GM23338 (cell line): Measurements from ENCODE around the gene TRNP1.

Experiments
- CREB1 ChIP-seq: fragments of 250-450 bp; sonication (Bioruptor Pico); IDR thresholded peaks from 2 replicates; pipeline ENCODE4 v1.5.0; 2020; ENCODE audit warnings: low read depth, mild to moderate bottlenecking, moderate library complexity
- CTCF ChIP-seq, 2 experiments: fragments of 200-600 bp in 1 of 2; sonication (generic) in 1 of 2; conservative IDR thresholded peaks; 2 replicates each; pipeline versions ENCODE4 v1.5.1 to v1.6.1; 2016 to 2017; ENCODE audit warnings: antibody characterized with exemption in 2 of 2, low read depth in 2 of 2, mild to moderate bottlenecking in 2 of 2, moderate library complexity in 1 of 2
- ETS1 ChIP-seq: IDR thresholded peaks from 2 replicates; pipeline ENCODE4 v1.6.1; 2016; ENCODE audit warnings: antibody characterized with exemption
- EZH2 ChIP-seq: fragments of 200-600 bp; sonication (generic); IDR thresholded peaks from one replicate; pipeline ENCODE4 v1.8.0; 2017; ENCODE audit warnings: antibody characterized with exemption, mild to moderate bottlenecking, low read depth; ENCODE audit not compliant: unreplicated experiment
- EZH2phosphoT487 ChIP-seq: fragments of 200-600 bp; sonication (generic); IDR thresholded peaks from one replicate; pipeline ENCODE4 v1.8.1; 2018; ENCODE audit warnings: antibody characterized with exemption; ENCODE audit not compliant: unreplicated experiment
- JUNB ChIP-seq: IDR thresholded peaks from one replicate; pipeline ENCODE4 v1.6.1; 2016; ENCODE audit warnings: antibody characterized with exemption; ENCODE audit not compliant: unreplicated experiment
- NANOG ChIP-seq: IDR thresholded peaks from 2 replicates; pipeline ENCODE4 v1.6.1; 2016; ENCODE audit warnings: antibody characterized with exemption, borderline replicate concordance
- POLR2AphosphoS5 ChIP-seq: IDR thresholded peaks from 2 replicates; pipeline ENCODE4 v1.6.1; 2016; ENCODE audit warnings: antibody characterized with exemption, low read depth
- REST ChIP-seq: IDR thresholded peaks from one replicate; pipeline ENCODE4 v1.6.1; 2018; ENCODE audit warnings: antibody characterized with exemption; ENCODE audit not compliant: unreplicated experiment
- STAT1 ChIP-seq: IDR thresholded peaks from one replicate; pipeline ENCODE4 v1.6.1; 2016; ENCODE audit warnings: antibody characterized with exemption; ENCODE audit not compliant: unreplicated experiment
- ZNF114 ChIP-seq: fragments of 250-450 bp; sonication (Bioruptor Pico); IDR thresholded peaks from 2 replicates; pipeline ENCODE4 v1.5.0; 2020; ENCODE audit warnings: mild to moderate bottlenecking, moderate library complexity
- ZNF331 ChIP-seq: fragments of 250-450 bp; sonication (Bioruptor Pico); IDR thresholded peaks from 2 replicates; pipeline ENCODE4 v1.5.0; 2020; ENCODE audit warnings: low read depth, mild to moderate bottlenecking, moderate library complexity
- ZNF462 ChIP-seq: fragments of 250-450 bp; sonication (Bioruptor Pico); IDR thresholded peaks from 2 replicates; pipeline ENCODE4 v1.5.0; 2020; ENCODE audit warnings: mild to moderate bottlenecking, moderate library complexity

- TF ChIP-seq CTCF (conservative IDR thresholded peaks at IDR 0.05; ENCODE audit: low read depth in 2 of 2) = no peak
- TF ChIP-seq EZH2phosphoT487 = no peak
- TF ChIP-seq ZNF462 (CRISPR knock-in tag) = no peak
- no peak for TF ChIP-seq CREB1 (CRISPR knock-in tag)
- TF ChIP-seq EZH2 = no peak
- no peak for TF ChIP-seq POLR2AphosphoS5
- no peak for TF ChIP-seq ETS1
- no peak for TF ChIP-seq JUNB
- TF ChIP-seq REST = no peak
- no peak for TF ChIP-seq NANOG
- TF ChIP-seq ZNF331 (CRISPR knock-in tag) = no peak
- no peak for TF ChIP-seq STAT1
- TF ChIP-seq ZNF114 (CRISPR knock-in tag) = no peak
Measured at GRCh38 chr1:26978901-26979300, 14.6 kb upstream of the TRNP1 start.
